Activated T-helper 1 cell treated with anti-CD3 and anti-CD28 coated beads, Interleukin-2, amount 50 U/mL, for 16 hours (primary cell): Measurements from ENCODE around the gene ZBTB43.
A peak's percentile ranks its signal among the peaks of the same experiment; 100 is the strongest.
"Not testable (repeated sequence)": the region's sequence is repeated elsewhere in the genome, so short reads cannot be mapped to it uniquely, and the experiment has no call there.

Experiments used
- DNase-seq, 2 donors: peaks; one replicate each; pipeline ENCODE4 v3.0.0-alpha.2; 2020; ENCODE audit warnings: low read depth in 1 of 2, low spot score in 1 of 2

ZBTB43 gene

GRCh38 chr9:126790561-126790960 lies 14.3 kb upstream of the ZBTB43 start:
- no peak for DNase-seq

GRCh38 chr9:126791406-126792230 lies 13.2 kb upstream of the ZBTB43 start:
- DNase-seq, result no peak

GRCh38 chr9:126793686-126794417 lies 11.0 kb upstream of the ZBTB43 start:
- DNase-seq, result no peak

GRCh38 chr9:126794441-126794840 lies 10.4 kb upstream of the ZBTB43 start:
- DNase-seq, result no peak

- DNase-seq, result no peak
These were observed 8.1 kb upstream of the ZBTB43 start for GRCh38 chr9:126796758-126797157.

GRCh38 chr9:126797903-126798302 lies 6.9 kb upstream of the ZBTB43 start:
- DNase-seq, result no peak

GRCh38 chr9:126799034-126799433 lies 5.8 kb upstream of the ZBTB43 start:
- no peak for DNase-seq

- DNase-seq, result no peak
These were observed 2.4 kb upstream of the ZBTB43 start for GRCh38 chr9:126802318-126803059.

- no peak for DNase-seq
These were observed 593 bp upstream of the ZBTB43 start for GRCh38 chr9:126804198-126804695.

- DNase-seq, result peak; percentile 51 to 71
These were observed 868 bp downstream of the ZBTB43 start for GRCh38 chr9:126805554-126806262.

- DNase-seq, result no peak
These were observed 1.5 kb downstream of the ZBTB43 start for GRCh38 chr9:126806336-126806735.

GRCh38 chr9:126809068-126809467 lies 4.2 kb downstream of the ZBTB43 start:
- DNase-seq, result no peak

GRCh38 chr9:126810221-126810620 lies 5.4 kb downstream of the ZBTB43 start:
- not testable (repeated sequence) for DNase-seq

GRCh38 chr9:126813072-126813471 lies 8.2 kb downstream of the ZBTB43 start:
- no peak for DNase-seq

GRCh38 chr9:126814091-126814490 lies 9.3 kb downstream of the ZBTB43 start:
- no peak for DNase-seq

GRCh38 chr9:126817615-126818014 lies 12.8 kb downstream of the ZBTB43 start:
- DNase-seq, result not testable (repeated sequence)

GRCh38 chr9:126818482-126818881 lies 13.6 kb downstream of the ZBTB43 start:
- DNase-seq, result no peak

- no peak for DNase-seq
These were observed 14.6 kb downstream of the ZBTB43 start for GRCh38 chr9:126819482-126819881.

- no peak for DNase-seq
These were observed 17.4 kb downstream of the ZBTB43 start for GRCh38 chr9:126822278-126822677.

- DNase-seq, result no peak
These were observed 18.0 kb downstream of the ZBTB43 start for GRCh38 chr9:126822873-126823272.

- DNase-seq, result not testable (repeated sequence)
These were observed 19.2 kb downstream of the ZBTB43 start for GRCh38 chr9:126824052-126824451.
